GM23338 (cell line): ENCODE data around the gene CHAF1B. TPM values are rescaled to one million over a fixed set of nuclear protein-coding genes. Genes with fewer than 3 reads are reported as not detected.

ENCODE experiments used
- ATAC-seq: fragments of 200-7000 bp; cut with Tn5 transposase; 3 replicates; pipeline ENCODE4 v1.9.1; 2020
- DNase-seq: peaks from one replicate; pipeline ENCODE4 v3.0.0-alpha.2; 2015; ENCODE audit warnings: low spot score
- H2AFZ ChIP-seq: fragments of 200-600 bp; sonication (generic); 2 replicates; pipeline ENCODE4 v1.8.0; 2016; ENCODE audit warnings: antibody characterized with exemption, mild to moderate bottlenecking, moderate library complexity
- H3F3A ChIP-seq: fragments of 200-600 bp; sonication (generic); replicated peaks from 2 replicates; pipeline ENCODE4 v1.8.0; 2017; ENCODE audit warnings: antibody characterized with exemption, mixed run types, low read depth
- H3K27ac ChIP-seq: fragments of 200-600 bp; sonication (generic); 2 replicates; pipeline ENCODE4 v1.6.1; 2016; ENCODE audit warnings: low read depth
- H3K27me3 ChIP-seq: fragments of 200-600 bp; sonication (generic); 2 replicates; pipeline ENCODE4 v1.8.0; 2016; ENCODE audit warnings: mild to moderate bottlenecking, mixed run types, moderate library complexity; ENCODE audit not compliant: insufficient read depth
- H3K36me3 ChIP-seq: fragments of 200-600 bp; sonication (generic); 2 replicates; pipeline ENCODE4 v1.8.0; 2016; ENCODE audit warnings: mild to moderate bottlenecking; ENCODE audit not compliant: insufficient read depth
- H3K4me1 ChIP-seq: fragments of 200-600 bp; sonication (generic); 2 replicates; pipeline ENCODE4 v1.8.0; 2016; ENCODE audit warnings: mild to moderate bottlenecking, moderate library complexity; ENCODE audit not compliant: insufficient read depth
- H3K4me2 ChIP-seq: fragments of 200-600 bp; sonication (generic); 2 replicates; pipeline ENCODE4 v1.7.1; 2017; ENCODE audit warnings: mixed run types
- H3K4me3 ChIP-seq: fragments of 200-600 bp; sonication (generic); 2 replicates; pipeline ENCODE4 v1.6.1; 2016; ENCODE audit warnings: mixed run types
- H3K79me2 ChIP-seq: fragments of 200-600 bp; sonication (generic); replicated peaks from 2 replicates; pipeline ENCODE4 v1.8.0; 2017; ENCODE audit warnings: mild to moderate bottlenecking; ENCODE audit not compliant: insufficient read depth
- H3K9me2 ChIP-seq: fragments of 200-600 bp; sonication (generic); 2 replicates; pipeline ENCODE4 v1.8.0; 2017; ENCODE audit not compliant: insufficient read depth
- H4K20me1 ChIP-seq: fragments of 200-600 bp; sonication (generic); replicated peaks from 2 replicates; pipeline ENCODE4 v1.8.0; 2017; ENCODE audit warnings: mild to moderate bottlenecking; ENCODE audit not compliant: insufficient read depth
- H3K27ac Mint-ChIP-seq: 2 replicates; pipeline ENCODE4 v1.8.0; 2020; ENCODE audit warnings: inconsistent platforms, mild to moderate bottlenecking, moderate library complexity, mixed read lengths
- H3K27me3 Mint-ChIP-seq: 3 replicates; pipeline ENCODE4 v1.8.0; 2022; ENCODE audit warnings: low read depth, mild to moderate bottlenecking, moderate library complexity, mixed read lengths, inconsistent platforms; ENCODE audit not compliant: insufficient read depth, poor library complexity
- H3K36me3 Mint-ChIP-seq: 3 replicates; pipeline ENCODE4 v1.8.0; 2021; ENCODE audit warnings: low read depth, mild to moderate bottlenecking, inconsistent platforms, moderate library complexity, mixed read lengths
- H3K4me1 Mint-ChIP-seq: 3 replicates; pipeline ENCODE4 v1.8.0; 2020; ENCODE audit warnings: mild to moderate bottlenecking, inconsistent platforms, mixed read lengths
- H3K4me3 Mint-ChIP-seq: 3 replicates; pipeline ENCODE4 v1.8.0; 2021; ENCODE audit warnings: moderate library complexity, mild to moderate bottlenecking, inconsistent platforms, mixed read lengths
- H3K9me3 Mint-ChIP-seq: 3 replicates; pipeline ENCODE4 v1.8.0; 2020; ENCODE audit warnings: moderate library complexity, mild to moderate bottlenecking, inconsistent platforms, mixed read lengths
- CREB1 ChIP-seq: fragments of 250-450 bp; sonication (Bioruptor Pico); IDR thresholded peaks from 2 replicates; pipeline ENCODE4 v1.5.0; 2020; ENCODE audit warnings: low read depth, mild to moderate bottlenecking, moderate library complexity
- CTCF ChIP-seq, 2 experiments: fragments of 200-600 bp in 1 of 2; sonication (generic) in 1 of 2; conservative IDR thresholded peaks; 2 replicates each; pipeline versions ENCODE4 v1.5.1 to v1.6.1; 2016 to 2017; ENCODE audit warnings: antibody characterized with exemption in 2 of 2, low read depth in 2 of 2, mild to moderate bottlenecking in 2 of 2, moderate library complexity in 1 of 2
- ETS1 ChIP-seq: IDR thresholded peaks from 2 replicates; pipeline ENCODE4 v1.6.1; 2016; ENCODE audit warnings: antibody characterized with exemption
- EZH2 ChIP-seq: fragments of 200-600 bp; sonication (generic); IDR thresholded peaks from one replicate; pipeline ENCODE4 v1.8.0; 2017; ENCODE audit warnings: antibody characterized with exemption, mild to moderate bottlenecking, low read depth; ENCODE audit not compliant: unreplicated experiment
- EZH2phosphoT487 ChIP-seq: fragments of 200-600 bp; sonication (generic); IDR thresholded peaks from one replicate; pipeline ENCODE4 v1.8.1; 2018; ENCODE audit warnings: antibody characterized with exemption; ENCODE audit not compliant: unreplicated experiment
- JUNB ChIP-seq: IDR thresholded peaks from one replicate; pipeline ENCODE4 v1.6.1; 2016; ENCODE audit warnings: antibody characterized with exemption; ENCODE audit not compliant: unreplicated experiment
- NANOG ChIP-seq: IDR thresholded peaks from 2 replicates; pipeline ENCODE4 v1.6.1; 2016; ENCODE audit warnings: antibody characterized with exemption, borderline replicate concordance
- POLR2AphosphoS5 ChIP-seq: IDR thresholded peaks from 2 replicates; pipeline ENCODE4 v1.6.1; 2016; ENCODE audit warnings: antibody characterized with exemption, low read depth
- REST ChIP-seq: IDR thresholded peaks from one replicate; pipeline ENCODE4 v1.6.1; 2018; ENCODE audit warnings: antibody characterized with exemption; ENCODE audit not compliant: unreplicated experiment
- STAT1 ChIP-seq: IDR thresholded peaks from one replicate; pipeline ENCODE4 v1.6.1; 2016; ENCODE audit warnings: antibody characterized with exemption; ENCODE audit not compliant: unreplicated experiment
- ZNF114 ChIP-seq: fragments of 250-450 bp; sonication (Bioruptor Pico); IDR thresholded peaks from 2 replicates; pipeline ENCODE4 v1.5.0; 2020; ENCODE audit warnings: mild to moderate bottlenecking, moderate library complexity
- ZNF331 ChIP-seq: fragments of 250-450 bp; sonication (Bioruptor Pico); IDR thresholded peaks from 2 replicates; pipeline ENCODE4 v1.5.0; 2020; ENCODE audit warnings: low read depth, mild to moderate bottlenecking, moderate library complexity
- ZNF462 ChIP-seq: fragments of 250-450 bp; sonication (Bioruptor Pico); IDR thresholded peaks from 2 replicates; pipeline ENCODE4 v1.5.0; 2020; ENCODE audit warnings: mild to moderate bottlenecking, moderate library complexity
- polyA plus RNA-seq: library from polyadenylated mRNA; unstranded; fragments of >200 nt; fragmentation: Nextera tagmentation; extraction: Ambion mirVana; gene quantifications from 2 replicates; pipeline ENCODE4 v1.2.1, GENCODE V29; 2016
- total RNA-seq: library from RNA; depleted of rRNA; stranded (reverse); fragments of >200 nt; shearing (Covaris generic); gene quantifications from 2 replicates; pipeline ENCODE4 v1.2.3, GENCODE V29; 2014

CHAF1B gene
- total and polyA plus RNA-seq, 2 experiments from 2014 or later = 7.9 to 13.1 TPM

GRCh38 chr21:36396971-36397370, 11.8 kb downstream of the CHAF1B start:
- Histone ChIP-seq H2AFZ (no peak overlapping the region), H4K20me1 (peaks cover 7% of the 10 kb centered on the region; the same call in 1 of the 2 replicates), H3K27ac (no peak overlapping the region), H3K27me3 (no peaks in the 10 kb centered on the region), H3K4me3 (no peak overlapping the region), H3K9me2 (no peaks in the 10 kb centered on the region), H3F3A (no peaks in the 10 kb centered on the region), H3K79me2 (no peaks in the 10 kb centered on the region), H3K36me3 (peaks cover 3% of the 10 kb centered on the region), H3K4me2 (no peak overlapping the region), H3K4me1 (no peaks in the 10 kb centered on the region)
- no peak for DNase-seq
- Mint-ChIP-seq H3K4me3 (no peak overlapping the region), H3K36me3 (peaks cover 64% of the 10 kb centered on the region), H3K4me1 (no peaks in the 10 kb centered on the region), H3K27ac (no peak overlapping the region), H3K27me3 (peaks cover 2% of the 10 kb centered on the region), H3K9me3 (peaks cover 9% of the 10 kb centered on the region)
- ATAC-seq = no peak
- TF ChIP-seq REST = no peak
- TF ChIP-seq CTCF (conservative IDR thresholded peaks at IDR 0.05; ENCODE audit: low read depth in 2 of 2) = no peak
- TF ChIP-seq ZNF462 (CRISPR knock-in tag) = no peak
- no peak for TF ChIP-seq NANOG
- no peak for TF ChIP-seq EZH2
- no peak for TF ChIP-seq JUNB
- no peak for TF ChIP-seq POLR2AphosphoS5
- TF ChIP-seq STAT1 = no peak
- no peak for TF ChIP-seq ZNF331 (CRISPR knock-in tag)
- TF ChIP-seq ZNF114 (CRISPR knock-in tag) = no peak
- TF ChIP-seq EZH2phosphoT487 = no peak
- no peak for TF ChIP-seq ETS1
- TF ChIP-seq CREB1 = no peak
